Right lobe of liver (tissue), 4 donors: ENCODE results near the gene IGFBPL1.

Source experiments
- POLR2A ChIP-seq: fragments of 450-650 bp; IDR thresholded peaks from one replicate; pipeline ENCODE4 v1.6.1; 2017; ENCODE audit warnings: antibody characterized with exemption, mild to moderate bottlenecking
- TF ChIP-seq, protein P1 (sequence below), 4 donors: fragments of 200-600 bp in 3 of 4; fragments of 450-650 bp in 1 of 4; IDR thresholded peaks; one replicate each; pipeline versions ENCODE4 v1.5.1 to v1.8.0; 2016 to 2022; ENCODE audit warnings: antibody characterized with exemption in 4 of 4, mild to moderate bottlenecking in 2 of 4
- donor health status: DM: no; HTN: no; CAD: no.
- donor health status: DM: no; HTN: no; CAD: no.
- donor health status: DM: no; HTN: yes; CAD: no.

- TF ChIP-seq, protein P1, sequence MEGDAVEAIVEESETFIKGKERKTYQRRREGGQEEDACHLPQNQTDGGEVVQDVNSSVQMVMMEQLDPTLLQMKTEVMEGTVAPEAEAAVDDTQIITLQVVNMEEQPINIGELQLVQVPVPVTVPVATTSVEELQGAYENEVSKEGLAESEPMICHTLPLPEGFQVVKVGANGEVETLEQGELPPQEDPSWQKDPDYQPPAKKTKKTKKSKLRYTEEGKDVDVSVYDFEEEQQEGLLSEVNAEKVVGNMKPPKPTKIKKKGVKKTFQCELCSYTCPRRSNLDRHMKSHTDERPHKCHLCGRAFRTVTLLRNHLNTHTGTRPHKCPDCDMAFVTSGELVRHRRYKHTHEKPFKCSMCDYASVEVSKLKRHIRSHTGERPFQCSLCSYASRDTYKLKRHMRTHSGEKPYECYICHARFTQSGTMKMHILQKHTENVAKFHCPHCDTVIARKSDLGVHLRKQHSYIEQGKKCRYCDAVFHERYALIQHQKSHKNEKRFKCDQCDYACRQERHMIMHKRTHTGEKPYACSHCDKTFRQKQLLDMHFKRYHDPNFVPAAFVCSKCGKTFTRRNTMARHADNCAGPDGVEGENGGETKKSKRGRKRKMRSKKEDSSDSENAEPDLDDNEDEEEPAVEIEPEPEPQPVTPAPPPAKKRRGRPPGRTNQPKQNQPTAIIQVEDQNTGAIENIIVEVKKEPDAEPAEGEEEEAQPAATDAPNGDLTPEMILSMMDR (IDR thresholded peaks at IDR 0.05) = no peak
- no peak for TF ChIP-seq POLR2A
Measured at GRCh38 chr9:38439291-38439915, 15.1 kb upstream of the IGFBPL1 start.
